DOHH2 (cell line): ENCODE results near the gene SEPTIN11.

ENCODE experiments used
- H3F3A ChIP-seq: fragments of 200-600 bp; sonication (generic), shearing (Covaris generic); 2 replicates; pipeline ENCODE4 v1.6.0; 2016; ENCODE audit warnings: antibody characterized with exemption, mild to moderate bottlenecking; ENCODE audit not compliant: control insufficient read depth, insufficient read depth
- H3K27ac ChIP-seq: fragments of 200-600 bp; sonication (generic); 2 replicates; pipeline ENCODE4 v1.5.1; 2014; ENCODE audit warnings: low read depth, mild to moderate bottlenecking, low read length, moderate library complexity
- H3K27me3 ChIP-seq: fragments of 200-600 bp; sonication (generic); 2 replicates; pipeline ENCODE4 v1.6.1; 2014; ENCODE audit warnings: mild to moderate bottlenecking, low read length, mixed read lengths; ENCODE audit not compliant: control insufficient read depth
- H3K36me3 ChIP-seq: fragments of 200-600 bp; sonication (generic); 2 replicates; pipeline ENCODE4 v1.6.1; 2014; ENCODE audit warnings: mild to moderate bottlenecking, low read length, moderate library complexity, mixed read lengths; ENCODE audit not compliant: control insufficient read depth
- H3K4me1 ChIP-seq: fragments of 200-600 bp; sonication (generic); 2 replicates; pipeline ENCODE4 v1.6.1; 2014; ENCODE audit warnings: mild to moderate bottlenecking, low read length, mixed read lengths; ENCODE audit not compliant: control insufficient read depth
- H3K4me2 ChIP-seq: fragments of 200-600 bp; sonication (generic); 2 replicates; pipeline ENCODE4 v1.6.0; 2014; ENCODE audit warnings: mild to moderate bottlenecking, low read length, moderate library complexity
- H3K4me3 ChIP-seq: fragments of 200-600 bp; sonication (generic); 2 replicates; pipeline ENCODE4 v1.5.1; 2014; ENCODE audit warnings: mild to moderate bottlenecking, low read length, mixed read lengths
- H3K79me2 ChIP-seq: fragments of 200-600 bp; sonication (generic); 2 replicates; pipeline ENCODE4 v1.6.1; 2014; ENCODE audit warnings: mild to moderate bottlenecking, low read length, mixed read lengths; ENCODE audit not compliant: control insufficient read depth
- H3K9me2 ChIP-seq: fragments of 200-600 bp; sonication (generic); replicated peaks from 2 replicates; pipeline ENCODE4 v1.6.1; 2014; ENCODE audit warnings: mild to moderate bottlenecking, low read length, mixed read lengths; ENCODE audit not compliant: control insufficient read depth
- H3K9me3 ChIP-seq: fragments of 200-600 bp; sonication (generic); 2 replicates; pipeline ENCODE4 v1.6.1; 2014; ENCODE audit warnings: antibody characterized with exemption, low read length, mixed read lengths; ENCODE audit not compliant: control insufficient read depth, insufficient read depth
- H4K20me1 ChIP-seq: fragments of 200-600 bp; sonication (generic); 2 replicates; pipeline ENCODE4 v1.6.0; 2014; ENCODE audit warnings: low read depth, mild to moderate bottlenecking, antibody characterized with exemption, low read length, moderate library complexity; ENCODE audit not compliant: control insufficient read depth, insufficient read depth
- CTCF ChIP-seq: fragments of 200-600 bp; sonication (generic); IDR thresholded peaks from one replicate; pipeline ENCODE4 v1.5.1; 2014; ENCODE audit warnings: antibody characterized with exemption, mild to moderate bottlenecking, low read depth, low read length; ENCODE audit not compliant: poor library complexity, severe bottlenecking
- EZH2phosphoT487 ChIP-seq: fragments of 200-600 bp; sonication (generic); IDR thresholded peaks from 2 replicates; pipeline ENCODE4 v1.6.1; 2017; ENCODE audit warnings: borderline replicate concordance, mild to moderate bottlenecking, antibody characterized with exemption, low read length, moderate library complexity, mixed read lengths

SEPTIN11 gene

GRCh38 chr4:76923619-76924357, 25.8 kb upstream of the SEPTIN11 start:
- TF ChIP-seq EZH2phosphoT487 (no peak), CTCF (no peak)
- H3K27me3 ChIP-seq = no peaks in the 10 kb centered on the region
- H3K9me2 ChIP-seq = no peaks in the 10 kb centered on the region
- no peaks in the 10 kb centered on the region for H3F3A ChIP-seq
- no peaks in the 10 kb centered on the region for H3K9me3 ChIP-seq
- no peaks in the 10 kb centered on the region for H3K36me3 ChIP-seq
- H3K4me1 ChIP-seq = no peaks in the 10 kb centered on the region
- H3K4me3 ChIP-seq = no peak overlapping the region
- no peak overlapping the region for H3K27ac ChIP-seq
- H3K79me2 ChIP-seq = no peaks in the 10 kb centered on the region
- no peak overlapping the region for H3K4me2 ChIP-seq
- no peaks in the 10 kb centered on the region for H4K20me1 ChIP-seq

- Histone ChIP-seq H3K4me2 (no peak overlapping the region), H3K9me2 (no peaks in the 10 kb centered on the region), H3K4me1 (no peaks in the 10 kb centered on the region), H3K79me2 (no peaks in the 10 kb centered on the region), H3K36me3 (no peaks in the 10 kb centered on the region), H3K27ac (no peak overlapping the region), H3K4me3 (no peak overlapping the region), H3K27me3 (no peaks in the 10 kb centered on the region), H3F3A (no peaks in the 10 kb centered on the region), H3K9me3 (no peaks in the 10 kb centered on the region), H4K20me1 (no peaks in the 10 kb centered on the region)
- TF ChIP-seq EZH2phosphoT487 (no peak), CTCF (no peak)
Measured at GRCh38 chr4:76926841-76927240, 22.7 kb upstream of the SEPTIN11 start.

GRCh38 chr4:76930685-76931084, 18.9 kb upstream of the SEPTIN11 start:
- no peak for TF ChIP-seq CTCF
- no peak for TF ChIP-seq EZH2phosphoT487
- Histone ChIP-seq H3F3A (no peaks in the 10 kb centered on the region), H3K27ac (no peak overlapping the region), H3K27me3 (peaks cover 3% of the 10 kb centered on the region; the same call in 1 of the 2 replicates), H3K4me1 (no peaks in the 10 kb centered on the region), H3K4me3 (no peak overlapping the region), H3K79me2 (no peaks in the 10 kb centered on the region), H3K4me2 (no peak overlapping the region), H3K9me2 (no peaks in the 10 kb centered on the region), H3K36me3 (no peaks in the 10 kb centered on the region), H3K9me3 (no peaks in the 10 kb centered on the region), H4K20me1 (no peaks in the 10 kb centered on the region)
